HT-29 (cell line): ENCODE data around the gene TENT5A. TPM values are rescaled to one million over a fixed set of nuclear protein-coding genes. Genes with fewer than 3 reads are reported as not detected.
"Not testable (repeated sequence)": the region's sequence is repeated elsewhere in the genome, so short reads cannot be mapped to it uniquely, and the experiment has no call there.

Source experiments
- DNase-seq: peaks from one replicate; pipeline ENCODE4 v3.0.0-alpha.2; 2015; ENCODE audit warnings: low spot score
- total RNA-seq: library from RNA; depleted of rRNA; stranded (reverse); fragments of >200 nt; shearing (Covaris generic); gene quantifications from 2 replicates; pipeline ENCODE4 v1.2.3, GENCODE V29; 2014; rRNA removed

The TENT5A gene
- total RNA-seq: 2.6 and 3.9 TPM in 2 replicates

- DNase-seq: peak; percentile 88
Measured at GRCh38 chr6:81752084-81752920, at the start of gene TENT5A. Gene TENT5A, minus strand, starts transcription at chr6:81752681. Its CDS starts 540 bp downstream, at chr6:81752141.

- no peak for DNase-seq
Measured at GRCh38 chr6:81801489-81801888, 49.0 kb upstream of the TENT5A start.

GRCh38 chr6:81800666-81801065, 48.2 kb upstream of the TENT5A start:
- DNase-seq: no peak

DNA sequence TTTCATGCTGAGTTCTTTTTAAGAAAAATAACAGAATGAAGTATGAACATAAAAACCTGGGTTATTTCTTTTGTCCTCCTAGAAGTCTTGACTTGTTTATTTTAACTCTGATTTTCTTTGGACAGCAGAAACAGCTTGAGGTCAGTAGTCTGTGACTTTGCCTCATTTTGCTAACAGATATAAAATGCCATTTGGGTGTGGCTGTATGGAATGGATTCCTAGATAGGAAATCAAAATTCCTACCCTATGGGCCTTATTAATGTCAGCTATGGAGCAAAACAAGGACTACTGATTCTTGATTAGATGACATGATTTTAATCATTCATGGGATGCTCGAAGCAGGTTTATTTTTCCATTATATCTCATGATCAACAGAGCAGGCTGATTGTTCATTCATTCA, 46.8 kb upstream of the TENT5A start:
- no peak for DNase-seq

DNA sequence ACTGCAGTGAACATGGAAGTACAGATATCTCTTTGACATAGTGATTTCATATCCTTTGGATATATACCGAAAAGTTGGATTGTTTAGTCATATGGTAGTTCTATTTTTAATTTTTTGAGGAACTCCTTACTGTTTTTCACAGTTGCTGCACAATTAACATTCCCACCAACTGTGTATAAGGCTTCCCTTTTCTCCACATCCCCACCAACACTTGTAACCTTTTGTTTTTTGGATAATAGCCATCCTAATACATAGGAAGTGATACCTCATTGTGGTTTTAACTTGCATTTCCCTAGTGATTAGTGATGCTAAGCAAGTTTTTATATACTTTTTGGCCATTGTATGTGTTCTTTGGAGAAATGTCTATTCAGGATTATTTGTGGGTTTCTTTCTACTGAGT, 45.1 kb upstream of the TENT5A start:
- DNase-seq: no peak

DNA sequence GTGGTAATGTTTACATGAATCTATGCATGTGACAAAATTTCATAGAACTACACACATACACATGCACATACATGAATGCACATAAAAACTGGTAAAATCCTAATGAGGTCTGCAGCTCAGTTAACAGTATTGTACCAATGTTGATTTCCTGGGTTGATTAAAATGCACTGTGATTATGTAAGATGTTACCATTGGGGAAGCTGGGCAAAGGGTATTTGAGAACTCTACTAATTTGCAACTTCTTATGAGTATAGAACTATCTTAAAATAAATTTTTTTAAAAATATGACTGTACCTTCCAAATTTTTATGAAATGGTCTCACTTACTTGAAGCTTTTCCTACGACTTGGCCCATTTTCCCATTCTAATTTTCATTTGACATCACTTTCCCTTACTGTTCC, 43.4 kb upstream of the TENT5A start:
- no peak for DNase-seq

DNA sequence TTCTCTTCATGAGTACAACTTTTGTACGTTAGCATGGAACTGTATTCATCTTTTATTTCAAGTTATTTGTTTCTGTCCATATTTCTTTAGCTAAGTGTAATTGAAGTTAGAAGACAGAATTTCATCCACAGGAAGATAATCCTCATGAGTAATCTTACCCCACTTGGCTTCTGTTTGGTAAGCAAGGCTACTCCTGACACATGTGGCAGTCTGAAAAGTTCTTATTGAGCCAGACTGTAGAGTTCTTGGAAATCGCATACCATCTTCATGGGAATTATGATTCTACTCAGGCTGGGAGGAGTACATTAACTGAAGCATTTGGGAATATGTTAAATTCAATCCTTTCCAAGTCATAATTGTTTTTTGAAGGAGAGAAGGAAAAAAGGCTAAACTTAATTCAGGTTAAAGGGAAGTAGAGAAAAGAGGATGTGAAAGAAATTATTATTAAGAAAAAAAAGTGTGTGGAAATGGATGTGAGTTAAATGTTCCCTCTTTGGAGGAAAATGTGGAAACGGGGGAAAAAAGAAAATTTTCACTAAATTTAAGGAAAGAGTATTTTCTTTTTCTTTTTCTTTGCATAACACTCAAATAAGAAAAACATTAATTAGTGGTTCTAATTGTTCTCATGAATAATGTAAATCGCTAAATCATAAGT, 41.5 kb upstream of the TENT5A start:
- DNase-seq: no peak

DNA sequence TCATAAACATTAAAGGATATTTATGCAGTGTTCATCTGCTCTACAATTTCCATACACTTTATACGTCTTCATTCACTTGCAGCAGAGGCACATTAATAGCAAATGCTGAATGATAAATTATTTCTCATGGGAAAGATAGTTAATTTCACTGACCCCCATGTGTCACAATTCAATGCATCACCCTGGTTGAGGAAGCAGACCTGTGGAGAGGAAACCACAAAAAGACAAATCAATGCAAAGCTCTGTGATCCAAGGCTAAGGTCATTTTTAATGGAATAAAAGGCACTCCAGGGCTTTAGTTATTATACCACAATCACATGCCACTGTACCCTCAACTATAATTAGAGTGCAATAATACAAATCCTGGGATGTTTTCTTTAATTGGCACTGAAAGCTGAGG, 40.3 kb upstream of the TENT5A start:
- no peak for DNase-seq

DNA sequence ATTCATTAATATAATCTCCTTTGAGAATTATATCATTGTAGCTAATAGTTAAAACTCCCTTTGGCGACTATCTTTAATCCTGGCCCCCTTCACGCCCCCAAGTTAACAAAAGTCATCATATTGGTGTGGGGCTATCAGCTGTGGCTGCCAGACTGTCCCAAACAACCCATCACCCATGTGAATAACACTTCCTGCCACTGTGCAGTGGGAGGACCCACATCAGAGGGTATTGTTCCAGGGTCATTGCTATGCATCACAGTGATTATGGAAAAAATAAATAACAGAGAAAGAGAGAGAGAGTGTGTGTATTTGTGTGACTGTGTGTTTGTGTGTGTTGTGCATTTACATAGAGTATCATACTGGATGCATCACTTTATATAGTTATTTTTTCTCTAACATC, 39.3 kb upstream of the TENT5A start:
- no peak for DNase-seq

DNA sequence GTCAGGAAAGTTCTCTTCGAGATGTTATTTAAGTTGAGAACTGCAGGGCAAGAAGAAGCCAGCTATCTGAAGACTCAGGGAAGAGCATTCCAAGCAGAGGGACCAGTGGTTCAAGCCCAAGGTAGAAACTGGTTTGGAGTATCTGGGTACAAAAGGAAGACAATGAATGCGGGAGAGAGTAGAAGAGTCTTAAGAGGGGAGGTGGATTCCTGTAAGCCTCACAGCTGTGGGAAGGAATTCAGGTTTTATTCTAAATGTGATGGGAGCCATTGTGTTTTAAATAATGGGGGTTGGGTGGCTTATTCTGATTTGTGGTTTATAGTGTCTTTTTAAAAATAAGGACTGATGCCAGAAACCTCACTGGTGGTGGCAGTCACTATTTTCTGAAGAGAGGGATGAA, 37.6 kb upstream of the TENT5A start:
- DNase-seq: no peak

- no peak for DNase-seq
Measured at GRCh38 chr6:81789291-81789690, 36.8 kb upstream of the TENT5A start.

DNA sequence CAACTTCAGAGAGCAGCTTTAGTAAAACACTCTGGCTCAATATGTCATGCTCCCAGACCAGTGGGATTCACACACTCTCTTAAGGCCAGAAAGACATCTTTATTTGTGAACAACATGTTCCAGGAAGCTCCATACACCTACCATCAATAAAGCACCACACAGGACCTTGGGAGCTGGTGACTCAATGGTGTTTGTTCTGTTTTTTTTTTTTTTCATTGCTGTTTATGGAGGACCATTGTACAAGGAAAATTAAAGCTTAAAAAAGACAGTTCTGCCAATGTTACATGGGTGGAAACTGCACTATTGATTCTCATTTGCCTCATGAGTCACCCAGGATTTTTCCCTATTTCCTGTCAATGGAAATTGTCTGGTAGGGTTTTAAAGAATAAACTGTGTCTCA, 36.3 kb upstream of the TENT5A start:
- no peak for DNase-seq

GRCh38 chr6:81787313-81788068, 35.0 kb upstream of the TENT5A start:
- no peak for DNase-seq

DNA sequence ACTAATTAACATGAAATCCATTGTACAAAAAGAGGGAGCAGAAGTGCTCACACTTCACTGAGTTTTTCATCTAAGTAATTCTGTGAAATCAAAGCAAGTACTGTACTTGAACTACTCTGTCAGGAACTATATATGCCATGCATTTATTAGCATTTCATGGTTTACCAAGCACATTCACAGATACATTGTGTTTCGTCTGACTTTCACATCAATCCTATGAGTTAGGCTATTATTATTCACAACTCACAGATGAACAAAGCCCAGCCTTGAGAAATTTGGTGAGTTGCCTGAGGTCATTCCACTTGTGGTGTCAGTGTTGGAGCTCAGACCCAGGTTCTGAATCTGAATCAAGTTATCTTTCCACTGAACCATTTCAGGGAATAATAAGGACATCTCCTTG, 33.7 kb upstream of the TENT5A start:
- no peak for DNase-seq

- DNase-seq: peak; percentile 47
Measured at GRCh38 chr6:81785377-81785776, 32.9 kb upstream of the TENT5A start.

GRCh38 chr6:81783893-81784292, 31.4 kb upstream of the TENT5A start:
- DNase-seq: no peak

DNA sequence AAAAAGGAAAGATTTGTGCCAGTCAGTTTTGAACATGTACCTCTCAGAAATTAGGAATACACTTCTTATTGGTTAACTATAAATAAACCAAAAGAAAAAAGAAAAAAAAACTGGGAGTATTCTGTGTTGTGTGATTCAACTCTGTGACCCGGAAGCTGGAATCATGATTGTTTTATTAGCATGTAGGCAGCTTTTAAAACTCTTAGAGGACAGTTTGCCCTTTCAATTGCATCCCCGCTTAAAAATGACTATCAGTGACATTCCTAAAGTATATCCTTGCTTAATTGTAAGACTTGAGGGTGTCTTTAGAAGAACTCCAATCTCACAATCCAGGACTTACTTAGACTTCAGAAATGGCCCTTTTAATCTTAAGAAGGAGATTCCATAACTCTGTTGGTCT, 29.1 kb upstream of the TENT5A start:
- no peak for DNase-seq

DNA sequence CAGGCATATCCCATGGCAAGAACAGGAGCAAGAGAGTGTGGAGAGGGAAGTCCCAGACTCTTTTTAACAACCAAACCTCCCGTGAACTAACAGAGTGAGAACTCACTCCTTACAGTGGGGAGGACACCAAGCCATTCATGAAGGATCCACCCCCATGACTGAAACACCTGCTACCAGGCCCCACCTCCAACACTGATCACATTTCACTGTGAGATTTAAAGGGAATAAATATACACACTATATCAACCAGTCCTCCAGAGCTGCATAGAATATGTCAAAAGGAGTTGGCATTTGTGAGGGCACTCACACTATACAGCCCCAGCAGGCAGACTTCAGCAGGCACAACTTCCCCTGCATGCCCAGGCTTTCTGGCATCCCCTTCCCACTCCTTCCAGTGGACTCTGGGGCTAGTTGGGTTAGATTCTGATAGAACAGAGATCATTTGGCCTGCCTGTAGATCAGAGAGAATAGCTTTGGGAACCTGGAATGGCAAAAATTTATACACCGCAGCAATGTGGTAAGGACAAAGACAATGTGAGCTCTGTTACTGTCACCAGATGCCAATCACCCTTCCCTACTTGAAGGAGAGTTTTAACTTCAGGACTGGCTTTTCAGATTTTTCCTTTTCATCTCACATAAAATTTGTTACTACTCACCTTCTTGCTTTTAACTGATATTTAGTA, 25.2 kb upstream of the TENT5A start:
- no peak for DNase-seq

DNA sequence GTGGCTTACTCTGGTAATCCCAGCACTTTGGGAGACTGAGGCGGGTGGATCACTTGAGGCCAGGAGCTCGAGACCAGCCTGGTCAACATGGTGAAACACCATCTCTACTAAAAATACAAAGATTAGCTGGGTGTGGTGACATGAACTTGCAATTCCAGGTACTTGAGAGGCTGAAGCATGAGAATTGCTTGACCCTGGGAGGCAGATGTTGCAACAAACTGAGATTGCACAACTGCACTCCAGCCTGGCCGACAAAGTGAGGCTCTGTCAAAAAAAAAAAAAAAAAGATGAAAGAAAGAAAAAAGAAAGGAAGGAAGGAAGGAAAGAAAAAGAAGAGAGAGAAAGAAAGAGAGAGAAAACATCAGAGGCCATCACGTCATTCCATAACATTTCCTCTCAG, 23.7 kb upstream of the TENT5A start:
- DNase-seq: not testable (repeated sequence)

DNA sequence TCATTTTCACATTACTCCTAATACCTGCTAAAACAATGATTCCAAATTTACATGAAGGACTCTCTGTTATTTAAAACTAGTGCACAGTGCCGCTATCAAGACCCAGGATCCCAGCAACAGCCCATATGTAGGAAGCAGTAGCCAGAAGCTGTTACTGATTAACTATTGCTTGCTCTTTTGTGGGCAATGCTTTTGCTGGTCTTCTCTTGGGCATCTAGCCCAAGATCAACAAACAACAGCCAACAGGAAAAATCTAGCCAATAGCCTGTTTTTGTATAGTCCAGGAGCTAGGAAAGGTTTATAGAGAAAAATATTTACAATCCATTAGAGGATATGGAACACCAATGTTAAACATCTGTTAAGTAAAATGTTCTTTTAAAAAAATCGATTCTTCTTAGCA, 22.1 kb upstream of the TENT5A start:
- DNase-seq: peak; percentile 59

GRCh38 chr6:81773887-81774286, 21.4 kb upstream of the TENT5A start:
- no peak for DNase-seq

DNA sequence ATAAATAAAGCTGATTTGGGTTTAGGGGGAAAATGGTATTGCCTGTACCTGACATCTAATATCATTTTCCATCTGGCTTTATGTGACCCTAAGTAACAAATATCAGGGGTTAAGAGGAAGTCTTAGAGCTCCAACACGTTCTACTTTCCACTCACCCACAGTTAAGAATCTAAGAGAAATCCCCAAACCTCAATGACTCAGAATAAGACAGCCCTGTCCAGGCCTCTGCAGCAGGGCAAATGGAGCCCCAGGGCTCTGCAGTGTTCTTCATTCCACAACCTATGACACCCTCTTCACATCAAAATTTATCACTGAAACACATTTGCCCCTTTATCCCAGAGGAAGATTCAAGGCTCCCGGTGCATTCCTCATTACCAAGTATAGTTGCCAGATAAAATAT, 20.3 kb upstream of the TENT5A start:
- DNase-seq: no peak
